HG02642 (cell line): ENCODE data around the gene TRA2B.

Experiments used
- ATAC-seq: cut with Tn5 transposase; IDR thresholded peaks from one replicate; pipeline ENCODE4 v1.9.1; 2021; ENCODE audit warnings: mild to moderate bottlenecking; ENCODE audit not compliant: unreplicated experiment, poor library complexity

Gene TRA2B

GRCh38 chr3:185884641-185885040, 53.2 kb downstream of the TRA2B start:
- no peak for ATAC-seq

DNA sequence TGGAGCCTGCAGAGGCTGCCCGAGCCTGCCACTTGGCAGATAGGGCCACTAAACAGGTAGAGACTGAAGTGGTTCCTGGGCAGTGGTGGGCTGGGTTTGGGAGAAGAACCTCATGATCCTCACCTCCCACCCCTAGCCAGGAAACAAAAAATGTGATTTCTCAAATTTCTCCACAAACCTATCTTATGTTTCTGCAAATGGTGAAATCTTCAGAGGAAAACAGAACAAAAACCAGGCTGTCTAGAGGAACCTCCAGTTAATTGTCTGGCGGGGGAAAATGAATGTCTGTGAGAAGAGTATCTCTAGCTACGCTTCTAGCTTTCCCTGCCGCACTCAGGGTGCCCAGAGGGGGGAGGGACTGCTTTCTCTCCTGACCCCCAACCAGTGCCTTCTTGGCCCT, 55.9 kb downstream of the TRA2B start:
- ATAC-seq, result no peak

DNA sequence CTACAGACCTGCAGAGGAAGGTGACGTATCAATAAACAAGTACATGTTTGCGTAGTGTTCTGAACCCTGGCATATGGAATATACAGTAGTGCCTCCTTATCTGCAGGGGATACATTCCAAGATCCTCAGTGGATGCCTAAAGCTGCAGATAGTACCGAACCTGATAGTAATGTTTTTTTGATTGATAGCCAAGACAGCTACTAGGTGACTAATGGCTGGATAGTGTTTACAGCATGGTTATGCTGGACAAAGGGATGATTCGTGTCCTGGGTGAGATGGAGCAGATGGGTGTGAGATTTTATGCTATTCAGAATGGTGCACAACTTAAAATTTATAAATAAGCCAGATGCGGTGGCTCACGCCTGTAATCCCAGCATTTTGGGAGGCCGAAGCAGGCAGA, 57.2 kb downstream of the TRA2B start:
- ATAC-seq, result no peak

- no peak for ATAC-seq
Observed at GRCh38 chr3:185878920-185879319, 58.9 kb downstream of the TRA2B start.

DNA sequence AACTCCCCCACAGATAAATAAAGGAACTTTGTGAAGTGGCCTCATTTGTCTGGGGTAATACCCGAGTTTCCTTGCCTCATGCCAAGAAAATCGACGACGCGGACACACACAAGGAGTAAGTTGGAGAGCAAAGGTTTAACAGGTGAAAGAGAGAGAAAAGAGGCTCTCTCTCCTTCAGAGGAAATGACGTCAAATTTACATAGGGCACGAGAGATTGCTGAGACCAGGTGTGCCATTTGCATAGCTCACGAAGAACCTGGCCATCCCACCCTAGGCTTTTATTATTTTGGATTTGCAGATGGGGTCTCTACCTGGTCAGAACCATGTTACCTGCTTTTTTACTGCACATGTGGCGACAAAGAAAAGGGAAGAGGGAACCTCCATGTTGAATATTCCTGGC, 63.7 kb downstream of the TRA2B start:
- ATAC-seq, result no peak

GRCh38 chr3:185867650-185868049, 70.2 kb downstream of the TRA2B start:
- no peak for ATAC-seq

GRCh38 chr3:185866995-185867394, 70.8 kb downstream of the TRA2B start:
- no peak for ATAC-seq

DNA sequence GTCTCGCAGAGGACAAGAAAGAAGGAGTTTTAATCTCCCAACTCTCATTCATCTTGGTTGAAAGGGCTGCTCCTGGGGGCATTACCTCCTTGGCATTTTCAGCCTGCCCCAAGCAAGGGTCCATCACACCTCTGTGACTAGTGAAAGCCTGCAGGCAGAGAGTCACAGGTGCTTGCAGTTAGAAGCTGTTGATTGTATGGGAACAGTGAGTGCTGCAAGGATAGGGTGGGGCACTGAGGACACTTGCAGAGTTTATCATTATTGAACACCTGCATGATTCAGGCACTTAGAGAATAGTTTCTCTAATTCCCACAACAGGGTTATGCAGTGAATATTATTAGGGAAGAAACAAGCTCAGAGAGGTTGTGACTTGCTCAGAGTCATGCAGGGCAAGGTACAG, 71.3 kb downstream of the TRA2B start:
- ATAC-seq, result no peak
